ENCODE measurements around the gene CFAP54.
"Not testable (repeated sequence)": the region's sequence is repeated elsewhere in the genome, so short reads cannot be mapped to it uniquely, and the experiment has no call there.

CFAP54 gene

DNA sequence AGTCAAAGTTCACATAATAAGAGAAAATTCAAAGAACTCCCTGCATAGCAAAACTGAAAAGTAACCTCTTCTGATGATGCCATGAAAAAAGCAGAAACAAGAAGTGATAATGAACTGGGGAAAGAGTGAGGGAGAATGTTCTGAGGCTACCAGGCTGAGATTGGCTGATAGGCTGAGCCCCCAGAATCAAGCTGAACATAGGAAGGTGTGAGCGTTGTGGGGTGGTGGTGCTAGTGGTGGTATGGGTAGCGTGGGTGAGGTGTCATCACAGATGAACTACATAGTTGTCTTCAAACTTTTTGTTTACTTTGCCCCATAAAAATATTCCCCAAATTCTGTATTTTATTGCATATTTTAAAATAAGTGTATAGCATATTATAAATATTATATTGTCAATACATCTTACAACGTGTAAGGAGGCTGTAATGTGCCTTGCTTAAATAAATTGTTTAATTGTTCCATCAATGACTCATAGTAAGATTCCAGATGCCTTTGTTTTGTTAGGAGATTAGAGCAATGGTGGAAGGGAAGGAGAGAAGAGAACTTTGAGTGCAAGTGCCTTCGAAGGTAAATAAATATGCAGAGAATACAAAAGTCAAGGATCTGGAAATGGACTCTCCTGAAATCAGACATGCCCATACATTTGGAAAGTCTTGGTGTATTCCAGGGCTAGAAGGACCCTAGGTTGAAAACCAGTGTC lies 15.8 kb upstream of the CFAP54 start:
- peak; percentile 38 for DNase-seq (ENCODE audit: low spot score)

DNA sequence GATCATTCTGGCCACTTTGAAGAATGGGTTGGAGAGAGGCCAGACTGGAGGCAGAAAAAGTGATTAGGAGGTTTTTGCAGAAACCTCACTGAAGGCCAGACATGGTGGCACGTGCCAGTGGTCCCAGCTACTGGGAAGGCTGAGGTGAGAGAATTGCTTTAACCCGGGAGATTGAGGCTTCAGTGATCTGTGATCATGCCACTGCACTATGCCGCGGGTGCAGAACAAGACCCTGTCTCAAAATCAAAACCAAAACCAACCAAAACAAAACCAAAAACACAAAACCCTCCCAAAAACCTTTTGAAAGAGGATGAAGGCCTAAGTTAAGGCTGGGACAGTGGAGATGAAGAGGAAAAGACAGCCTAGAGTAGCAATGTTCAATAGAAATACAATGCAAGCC lies 15.2 kb upstream of the CFAP54 start:
- DNase-seq (ENCODE audit: low spot score): no peak

DNA sequence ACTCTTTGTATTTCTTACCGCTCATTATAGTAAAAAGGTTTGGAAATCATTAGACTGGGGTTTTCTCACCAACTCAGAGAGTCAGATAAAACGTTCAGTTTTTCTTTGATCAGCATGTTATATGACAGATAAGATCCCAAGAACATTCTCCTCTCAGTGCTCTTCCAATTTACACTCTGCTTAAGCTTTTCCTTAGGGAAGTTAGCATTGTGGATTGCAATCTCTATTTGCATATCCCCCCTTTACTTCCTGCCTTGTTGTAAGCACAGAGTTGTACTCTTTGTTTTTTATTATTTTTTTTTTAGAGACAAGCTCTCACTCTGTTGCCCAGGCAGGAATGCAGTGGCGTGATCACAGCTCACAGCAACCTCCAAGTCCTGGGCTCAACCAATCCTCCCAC lies 11.4 kb upstream of the CFAP54 start:
- no peak for DNase-seq (ENCODE audit: low spot score)

DNA sequence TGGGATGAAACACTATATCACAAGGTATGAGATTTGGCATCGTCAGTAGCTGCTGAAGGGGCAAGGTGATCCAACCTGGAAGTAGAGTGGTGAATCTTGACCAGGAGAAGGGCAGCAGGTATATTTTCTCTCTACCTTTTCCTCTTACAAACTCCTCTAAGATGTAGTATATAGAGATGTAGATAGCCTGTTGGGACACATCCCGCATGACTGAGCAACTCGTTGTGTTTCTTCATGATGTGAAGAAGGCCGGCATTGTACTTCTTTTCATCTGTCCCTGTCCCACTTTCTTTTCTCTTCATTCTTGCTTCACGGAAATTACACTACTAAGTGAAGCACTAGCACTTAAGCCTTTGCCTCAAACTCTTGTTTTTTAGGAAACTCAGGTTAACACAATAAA lies 7.3 kb upstream of the CFAP54 start:
- no peak for DNase-seq (ENCODE audit: low spot score)

DNA sequence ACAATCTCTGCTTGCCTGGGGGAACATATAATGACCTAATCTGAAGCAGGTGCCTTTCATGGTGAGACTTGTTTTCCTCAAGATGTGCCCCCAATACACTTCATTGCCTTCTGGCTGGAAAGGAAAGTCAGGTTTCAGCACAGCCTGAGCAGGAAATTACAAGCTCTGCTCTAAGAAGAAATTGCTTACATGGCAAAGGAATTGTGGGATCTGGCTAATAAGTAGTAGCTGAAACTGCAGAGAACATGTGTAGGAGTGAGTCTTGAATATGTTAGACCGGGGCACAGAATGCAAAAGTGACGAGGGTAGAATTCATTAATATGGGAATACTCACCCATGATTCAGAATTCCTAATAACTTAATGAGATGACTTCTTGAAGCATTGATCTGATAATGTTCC lies 6.3 kb upstream of the CFAP54 start:
- DNase-seq (ENCODE audit: low spot score): no peak

DNA sequence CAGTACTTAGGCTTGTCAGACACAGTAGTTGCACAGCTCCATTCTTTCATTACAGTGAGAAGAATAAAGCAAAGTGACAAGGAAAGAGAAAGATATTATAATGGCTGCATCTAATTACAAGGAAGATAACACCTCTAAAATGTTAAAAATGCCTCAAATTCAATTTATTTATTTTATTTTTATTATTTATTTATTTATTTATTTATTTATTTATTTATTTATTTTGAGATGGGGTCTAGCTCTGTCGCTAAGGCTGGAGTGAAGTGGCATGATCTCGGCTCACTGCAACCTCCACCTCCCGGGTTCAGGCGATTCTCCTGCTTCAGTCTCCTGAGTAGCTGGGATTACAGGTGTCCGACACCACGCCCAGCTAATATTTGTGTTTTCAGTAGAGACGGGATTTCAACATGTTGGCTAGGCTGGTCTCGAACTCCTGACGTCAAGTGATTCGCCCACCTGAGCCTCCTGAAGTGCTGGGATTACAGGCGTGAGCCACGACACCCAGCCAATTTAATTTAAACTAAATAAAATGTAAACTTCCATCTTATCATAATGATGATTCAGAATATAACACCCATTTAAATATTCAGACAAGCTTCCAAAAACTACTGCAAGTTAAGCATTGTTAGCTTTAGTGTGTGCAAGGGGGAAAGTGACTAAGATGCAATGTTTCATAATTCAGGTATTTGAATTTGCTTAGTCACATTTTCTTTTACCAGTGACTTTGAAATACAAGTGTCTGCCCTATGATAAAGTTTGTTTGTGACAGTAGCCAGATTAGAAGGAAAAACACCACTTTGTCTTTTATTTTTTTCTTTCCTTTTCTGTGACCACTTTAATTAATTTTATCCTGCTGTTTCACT lies 2.4 kb upstream of the CFAP54 start:
- DNase-seq (ENCODE audit: low spot score): peak; percentile 27

DNA sequence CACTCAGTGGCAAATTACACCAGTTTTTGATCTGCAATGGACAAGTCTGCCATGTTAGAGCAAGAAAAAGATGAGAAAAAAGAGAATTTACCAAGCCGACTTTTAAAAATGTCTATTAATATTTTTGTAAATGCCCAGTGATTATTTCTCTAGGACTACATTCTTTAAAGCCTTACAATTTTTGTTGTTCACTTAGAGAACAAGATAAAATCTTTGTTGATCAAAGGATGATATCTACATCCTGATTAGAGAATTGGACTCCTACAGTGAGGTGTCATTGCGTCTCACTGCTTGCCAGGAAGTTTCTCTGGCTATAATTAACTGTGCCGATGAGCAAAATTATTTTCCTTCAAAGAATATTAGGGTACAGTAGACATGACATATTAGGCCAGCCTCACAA lies 1.7 kb upstream of the CFAP54 start:
- no peak for DNase-seq (ENCODE audit: low spot score)

DNA sequence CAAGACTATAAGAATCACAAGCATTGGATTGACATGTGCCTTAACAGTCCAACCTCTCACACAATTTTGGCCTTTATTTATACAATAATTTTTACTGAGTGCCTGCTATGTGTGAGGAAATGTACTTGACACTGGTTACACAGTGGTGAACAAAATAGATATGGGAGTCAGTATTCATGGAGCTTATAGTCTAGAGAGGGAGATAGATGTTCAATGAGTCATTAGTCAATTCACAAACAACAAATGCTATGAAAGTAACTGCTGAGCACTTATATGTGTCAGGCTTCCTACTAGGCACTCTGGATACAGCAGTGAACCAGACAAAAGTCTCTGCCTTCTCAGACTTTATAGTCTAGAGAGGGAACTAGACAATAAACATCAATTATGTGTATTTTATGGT lies 3.7 kb downstream of the CFAP54 start:
- DNase-seq (ENCODE audit: low spot score): no peak

DNA sequence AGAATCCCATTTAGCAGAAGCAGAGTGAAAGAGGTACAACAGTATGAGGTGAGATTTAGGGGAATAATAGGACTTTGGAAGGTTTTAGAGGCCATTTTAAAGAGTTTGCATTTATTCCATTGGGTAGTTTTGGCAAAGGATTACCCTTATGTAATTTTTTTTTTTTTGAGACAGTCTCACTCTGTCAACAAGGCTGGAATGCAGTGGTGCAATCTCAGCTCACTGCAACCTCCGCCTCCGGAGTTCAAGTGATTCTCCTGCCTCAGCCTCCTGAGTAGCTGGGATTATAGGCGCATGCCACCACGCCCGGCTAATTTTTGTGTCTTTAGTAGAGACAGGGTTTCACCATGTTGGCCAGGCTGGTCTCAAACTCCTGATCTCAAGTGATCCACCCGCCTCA lies 4.8 kb downstream of the CFAP54 start:
- not testable (repeated sequence) for DNase-seq (ENCODE audit: low spot score)

DNA sequence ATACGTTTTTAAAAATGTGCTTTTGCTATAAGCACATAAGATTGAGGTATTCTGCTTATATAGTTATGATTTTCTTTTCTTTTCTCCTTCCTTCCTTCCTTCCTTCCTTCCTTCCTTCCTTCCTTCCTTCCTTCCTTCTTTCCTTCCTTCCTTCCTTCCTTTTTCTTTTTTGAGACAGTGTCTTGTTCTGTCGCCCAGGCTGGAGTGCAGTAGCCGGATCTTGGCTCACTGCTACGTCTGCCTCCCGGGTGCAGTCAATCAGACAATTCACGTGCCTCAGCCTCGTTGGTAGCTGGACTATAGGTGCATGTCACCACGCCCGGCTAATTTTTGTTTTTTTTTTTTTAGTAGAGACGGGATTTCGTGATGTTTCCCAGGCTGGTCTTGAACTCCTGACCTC lies 5.8 kb downstream of the CFAP54 start:
- no peak for DNase-seq (ENCODE audit: low spot score)

DNA sequence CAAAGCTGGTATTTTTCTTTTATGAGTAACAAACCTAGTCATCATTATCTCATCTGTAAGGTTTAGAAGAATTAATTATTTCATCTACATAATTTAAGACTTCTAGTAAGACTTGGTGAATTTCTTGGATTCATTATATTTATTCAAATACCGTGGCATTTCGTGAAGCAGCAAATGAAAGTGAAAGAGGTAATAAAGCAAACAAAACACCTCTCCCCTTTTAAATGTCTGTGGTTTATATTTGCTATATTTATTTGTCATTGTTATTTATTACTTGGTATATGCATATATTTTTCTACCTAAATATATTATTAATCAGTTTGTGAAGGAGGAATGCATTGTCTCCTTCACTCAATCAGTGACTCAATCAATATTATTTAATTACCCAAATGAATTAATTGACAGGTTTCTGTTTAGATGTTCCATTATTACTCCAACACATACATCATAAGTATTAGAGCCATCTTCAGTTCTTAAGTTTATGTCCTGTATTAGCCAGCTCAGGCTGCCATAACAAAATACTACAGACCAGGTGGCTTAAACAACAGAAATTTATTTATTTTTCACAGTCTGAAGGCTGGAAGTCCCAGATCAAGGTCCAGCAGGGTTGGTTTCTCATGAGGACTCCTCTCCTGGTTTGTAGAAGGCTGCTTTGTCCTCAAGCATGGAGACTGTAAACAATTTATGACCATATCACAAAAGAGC lies 6.6 kb downstream of the CFAP54 start:
- DNase-seq (ENCODE audit: low spot score): peak; percentile 67

DNA sequence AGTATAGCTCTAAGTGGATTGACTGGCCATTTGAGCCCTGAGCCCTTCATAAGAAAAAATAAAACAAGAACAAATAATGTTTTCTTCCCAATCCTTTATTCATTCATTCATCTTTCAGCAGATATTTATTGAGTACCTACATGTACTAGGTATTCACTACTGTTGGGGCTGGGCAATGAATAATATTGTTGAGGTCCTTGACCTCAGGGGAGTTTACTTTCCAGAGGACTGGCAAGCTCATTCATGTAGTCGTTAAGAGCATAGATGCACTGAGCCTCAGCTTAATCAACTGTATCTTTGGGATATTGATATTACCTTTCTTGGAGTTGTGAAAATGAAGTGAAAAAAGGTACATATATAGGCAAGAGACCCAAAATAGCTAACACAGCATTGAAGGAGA lies 7.6 kb downstream of the CFAP54 start:
- DNase-seq (ENCODE audit: low spot score): no peak

DNA sequence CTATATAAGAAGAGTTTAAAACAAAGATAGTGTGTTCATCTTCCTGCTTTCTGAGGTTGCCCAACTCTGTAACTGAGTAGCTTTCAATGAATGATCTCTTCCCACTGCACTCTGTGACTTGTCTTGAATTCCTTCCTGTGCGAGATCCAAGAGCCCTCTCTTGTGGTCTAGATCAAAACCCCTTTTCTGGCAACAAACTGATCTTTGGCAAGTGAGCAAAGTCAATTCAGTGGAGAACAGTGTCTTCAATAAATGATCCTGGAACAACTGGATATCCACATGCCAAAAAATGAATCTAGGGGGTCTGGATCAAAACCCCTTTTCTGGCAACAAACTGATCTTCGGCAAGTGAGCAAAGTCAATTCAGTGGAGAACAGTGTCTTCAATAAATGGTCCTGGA lies 8.5 kb downstream of the CFAP54 start:
- DNase-seq (ENCODE audit: low spot score): no peak

DNA sequence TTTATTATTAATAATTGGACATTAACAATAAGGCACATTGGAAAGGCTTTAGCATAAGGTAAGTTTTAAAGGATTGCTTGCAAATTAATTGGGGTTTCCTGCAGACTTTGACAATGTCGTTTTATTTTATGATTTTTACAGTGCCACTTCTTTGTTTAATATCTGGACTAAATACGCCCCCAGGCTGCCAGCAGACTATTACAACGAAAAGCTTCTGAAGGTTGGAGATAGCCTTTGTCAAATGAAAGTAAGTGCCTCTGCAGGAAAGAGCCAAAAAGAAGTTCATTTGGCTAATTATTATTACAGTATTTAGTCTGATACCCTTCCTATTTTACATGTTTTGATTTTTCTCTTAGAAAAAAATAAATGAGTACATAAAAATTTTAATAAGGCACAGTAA lies 11.3 kb downstream of the CFAP54 start:
- DNase-seq (ENCODE audit: low spot score): no peak

DNA sequence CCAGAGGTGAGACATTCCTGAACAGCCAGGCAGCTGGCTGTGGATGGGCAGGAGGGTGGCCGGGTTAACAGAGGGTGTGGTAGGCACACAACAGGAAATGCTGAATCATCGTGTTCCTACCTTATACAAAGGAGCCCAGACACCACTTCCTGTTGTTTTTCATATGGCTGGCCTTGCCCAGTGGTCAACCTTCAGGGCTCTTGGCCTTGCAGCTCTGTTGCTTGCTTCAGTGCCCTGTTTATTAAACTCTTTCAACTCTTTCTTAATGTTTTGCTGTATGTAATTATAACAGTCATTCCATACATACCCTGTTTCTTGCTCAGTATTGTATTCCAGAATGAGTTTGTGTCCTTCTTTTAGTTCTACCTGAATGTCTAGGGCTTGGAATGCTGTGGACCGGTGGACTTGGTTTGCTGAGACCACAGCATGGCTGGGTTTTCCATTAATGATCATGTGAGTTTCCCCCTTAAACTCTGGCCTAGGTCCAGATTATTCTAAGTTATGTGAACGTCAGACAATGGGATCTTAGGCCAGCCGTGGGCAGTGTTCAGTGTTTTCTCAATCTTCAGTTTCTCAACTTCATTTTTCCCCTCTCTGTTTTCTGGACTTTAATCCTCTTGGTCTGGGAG lies 11.9 kb downstream of the CFAP54 start:
- DNase-seq (ENCODE audit: low spot score): peak; percentile 75

DNA sequence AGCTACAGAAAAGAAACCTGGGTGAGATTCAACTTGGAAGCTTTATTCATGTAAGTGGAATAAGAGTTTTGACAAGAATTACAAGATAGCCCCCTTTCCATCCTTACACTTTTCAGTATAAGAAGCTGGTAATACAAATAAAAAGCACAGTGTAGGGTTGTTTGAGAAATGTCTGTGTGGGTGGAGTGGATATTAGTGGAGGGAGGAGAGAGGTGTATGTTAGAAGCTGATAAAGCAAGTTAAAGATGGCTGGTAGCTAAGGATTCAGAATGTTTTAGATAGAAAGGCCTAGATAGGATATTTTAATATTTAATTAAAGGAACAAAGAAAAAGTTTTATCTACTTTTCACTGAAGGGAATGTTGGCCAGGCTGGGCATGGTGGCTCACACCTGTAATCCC lies 12.5 kb downstream of the CFAP54 start:
- DNase-seq (ENCODE audit: low spot score): no peak

DNA sequence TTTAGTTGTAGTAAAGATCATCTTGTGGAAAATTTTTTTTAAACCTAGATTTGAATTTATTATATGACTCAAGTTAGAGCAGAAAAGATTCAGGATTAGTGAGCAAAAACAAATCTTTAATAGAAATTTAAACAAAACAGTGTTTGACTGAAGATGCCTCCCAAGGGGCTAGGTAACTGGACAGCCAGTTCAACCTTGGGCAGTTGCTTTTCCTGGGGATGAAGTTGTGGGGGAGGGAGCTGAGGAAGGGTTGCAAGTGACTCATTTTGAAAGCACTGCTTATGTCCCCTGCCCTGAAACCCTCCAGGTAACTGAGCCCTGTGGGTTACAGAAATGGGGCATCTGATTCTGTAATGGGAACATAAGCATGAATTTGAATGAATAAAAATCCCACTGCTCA lies 13.1 kb downstream of the CFAP54 start:
- no peak for DNase-seq (ENCODE audit: low spot score)

DNA sequence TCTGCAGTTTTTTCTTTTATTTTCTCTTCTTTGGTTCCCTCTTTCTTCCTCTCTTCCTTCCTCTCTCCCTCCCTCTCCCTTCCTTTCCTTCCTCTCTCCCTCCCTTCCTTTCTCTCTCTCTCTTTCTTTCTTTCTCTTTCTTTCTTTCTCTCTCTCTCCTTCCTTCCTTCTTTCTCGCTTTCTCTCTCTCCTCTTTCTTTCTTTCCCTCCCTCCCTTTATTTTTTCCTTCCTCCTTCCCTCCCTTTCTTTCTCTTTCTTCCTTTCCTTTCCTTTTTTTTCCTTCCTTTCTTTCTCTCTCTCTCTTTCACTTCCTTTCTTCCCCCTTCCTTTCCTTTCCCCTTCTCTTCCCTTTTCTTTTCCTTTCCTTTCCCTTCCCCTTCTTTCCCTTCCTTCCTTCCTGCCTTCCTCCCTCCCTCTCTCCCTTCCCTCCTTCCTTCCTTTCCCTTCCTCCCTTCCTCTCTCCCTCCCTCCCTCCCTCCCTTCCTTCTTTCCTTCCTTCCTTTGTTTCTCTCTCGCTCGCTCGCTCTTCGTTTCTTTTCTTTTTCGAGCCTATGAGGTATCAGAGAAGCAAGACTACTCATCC lies 13.7 kb downstream of the CFAP54 start:
- DNase-seq (ENCODE audit: low spot score): no peak

DNA sequence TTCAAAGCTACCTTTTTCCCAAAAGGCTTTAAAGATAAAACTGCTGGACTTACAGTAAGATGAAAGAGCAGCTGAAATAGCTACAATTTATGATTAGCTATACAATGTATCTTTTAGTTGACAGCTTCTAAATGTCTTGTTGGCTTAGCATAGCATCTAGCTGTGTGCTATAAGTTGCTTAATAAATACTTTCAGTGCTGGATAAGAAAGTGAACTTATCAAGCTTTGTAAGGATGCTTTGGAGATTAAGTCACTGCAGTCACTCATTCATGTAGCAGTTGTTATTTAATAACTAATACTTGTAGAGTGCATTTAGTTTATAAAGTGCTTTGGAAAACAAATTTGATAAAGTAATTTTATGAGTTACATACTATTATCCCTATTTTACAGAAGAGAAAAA lies 14.6 kb downstream of the CFAP54 start:
- DNase-seq (ENCODE audit: low spot score): no peak

DNA sequence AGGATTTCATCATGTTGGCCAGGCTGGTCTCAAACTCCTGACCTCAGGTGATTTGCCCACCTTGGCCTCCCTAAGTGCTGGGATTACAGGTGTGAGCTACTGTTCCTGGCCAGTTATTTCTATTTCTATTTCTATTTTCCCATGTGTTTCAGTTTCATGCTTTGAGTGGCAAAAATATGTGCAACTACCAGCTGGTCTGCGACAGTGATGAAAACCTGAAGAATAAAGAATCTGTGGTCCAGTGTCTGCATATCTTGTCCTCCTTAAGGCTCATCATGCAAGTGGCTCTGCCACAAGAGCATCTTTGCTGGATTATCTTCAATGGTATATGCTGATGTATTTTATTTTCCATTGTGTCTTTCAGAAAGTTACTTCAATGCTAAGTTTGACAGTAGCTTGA lies 17.4 kb downstream of the CFAP54 start:
- DNase-seq (ENCODE audit: low spot score): no peak

DNA sequence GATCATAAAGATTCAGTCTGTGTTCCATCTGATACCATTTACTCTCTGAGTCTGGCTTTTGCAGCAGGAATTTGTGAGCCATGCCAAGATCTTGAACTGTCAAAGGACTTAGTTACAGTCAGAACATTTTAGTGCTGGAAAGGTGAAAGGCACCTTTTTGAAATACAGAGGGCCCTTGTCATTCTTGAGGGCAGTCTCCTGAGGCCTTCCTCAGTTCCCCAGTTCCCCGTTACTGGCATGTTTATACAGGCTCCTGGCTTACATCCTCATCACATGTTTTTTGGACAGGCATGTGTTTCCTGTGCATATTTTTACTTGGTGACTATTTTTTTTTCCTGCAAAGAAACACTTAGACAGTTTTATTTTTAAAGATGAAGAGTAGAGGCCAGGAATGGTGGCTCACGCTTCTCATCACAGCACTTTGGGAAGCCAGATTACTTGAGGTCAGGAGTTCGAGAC lies 21.0 kb downstream of the CFAP54 start:
- DNase-seq (ENCODE audit: low spot score): no peak

DNA sequence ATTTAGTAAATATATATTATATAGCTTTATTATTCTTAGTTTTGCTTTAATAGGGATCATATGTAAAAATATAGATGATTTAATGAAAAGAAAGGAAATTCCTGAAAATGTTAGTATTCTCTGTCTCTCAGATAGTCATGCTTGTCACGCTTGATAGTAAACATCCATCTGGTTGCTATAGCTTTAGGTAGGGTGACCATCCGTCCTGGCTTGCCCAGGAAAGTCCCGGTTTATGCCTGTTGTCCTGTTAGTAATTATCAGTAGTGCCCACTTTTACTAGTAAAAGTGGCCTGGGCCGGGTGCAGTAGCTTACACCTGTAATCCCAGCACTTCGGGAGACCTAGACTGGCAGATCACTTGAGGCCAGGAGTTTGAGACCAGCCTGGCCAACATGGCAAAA lies 23.8 kb downstream of the CFAP54 start:
- DNase-seq (ENCODE audit: low spot score): no peak
